Natural killer cell (primary cell): ENCODE measurements around the gene BAIAP2. TPM values are rescaled to one million over a fixed set of nuclear protein-coding genes. Genes with fewer than 3 reads are reported as not detected.
A peak's percentile ranks its signal among the peaks of the same experiment; 100 is the strongest.

ENCODE experiments used
- ATAC-seq, 3 donors: fragments of 150-1000 bp in 2 of 3; fragments of 200-7000 bp in 1 of 3; cut with Tn5 transposase; 1 replicate in 1 of 3; 2 replicates in 2 of 3; pipeline ENCODE4 v1.10.0; 2021; ENCODE audit warnings: mild to moderate bottlenecking in 2 of 3, moderate library complexity in 2 of 3
- DNase-seq, 2 donors: peaks; one replicate each; pipeline versions ENCODE4 v3.0.0 to v3.0.0-alpha.2; 2013 to 2021; ENCODE audit warnings: mixed read lengths in 1 of 2
- H3K27ac ChIP-seq: one replicate; pipeline ENCODE4 v1.5.1; 2013; ENCODE audit warnings: mild to moderate bottlenecking, low read length
- H3K27me3 ChIP-seq: one replicate; pipeline ENCODE4 v1.6.1; 2013; ENCODE audit warnings: low read length; ENCODE audit not compliant: control insufficient read depth, insufficient read depth
- H3K36me3 ChIP-seq: one replicate; pipeline ENCODE4 v1.6.1; 2013; ENCODE audit warnings: low read length; ENCODE audit not compliant: control insufficient read depth, insufficient read depth
- H3K4me1 ChIP-seq: one replicate; pipeline ENCODE4 v1.6.1; 2013; ENCODE audit warnings: low read length; ENCODE audit not compliant: control insufficient read depth, insufficient read depth
- H3K4me3 ChIP-seq: one replicate; pipeline ENCODE4 v1.5.1; 2013; ENCODE audit warnings: low read length
- H3K9me3 ChIP-seq: one replicate; pipeline ENCODE4 v1.6.1; 2013; ENCODE audit warnings: low read length; ENCODE audit not compliant: control insufficient read depth, insufficient read depth
- H3K27ac Mint-ChIP-seq, 2 donors: one replicate each; pipeline ENCODE4 v1.8.0; 2022; ENCODE audit warnings: mild to moderate bottlenecking in 2 of 2, mixed read lengths in 2 of 2, moderate library complexity in 1 of 2
- H3K27me3 Mint-ChIP-seq, 2 donors: one replicate each; pipeline ENCODE4 v1.8.0; 2022; ENCODE audit warnings: low read depth in 2 of 2, mixed read lengths in 2 of 2
- H3K36me3 Mint-ChIP-seq: one replicate; pipeline ENCODE4 v1.8.0; 2022; ENCODE audit warnings: mixed read lengths
- H3K4me1 Mint-ChIP-seq, 2 donors: one replicate each; pipeline ENCODE4 v1.8.0; 2022; ENCODE audit warnings: mixed read lengths in 2 of 2
- H3K4me3 Mint-ChIP-seq: one replicate; pipeline ENCODE4 v1.8.0; 2022; ENCODE audit warnings: mild to moderate bottlenecking, moderate library complexity, mixed read lengths
- H3K9me3 Mint-ChIP-seq, 2 donors: one replicate each; pipeline ENCODE4 v1.8.0; 2022; ENCODE audit warnings: mixed read lengths in 2 of 2
- CTCF ChIP-seq: fragments of 200-600 bp; IDR thresholded peaks from one replicate; pipeline ENCODE4 v1.8.0; 2022; ENCODE audit warnings: antibody characterized with exemption
- WGBS: methylation state at CpG from one replicate; pipeline ENCODE4 v1.1.7; 2013; ENCODE audit warnings: missing lambda C conversion rate; ENCODE audit not compliant: insufficient coverage; 5-methylcytosine and 5-hydroxymethylcytosine counted together
- intact Hi-C: fragments of 100-400 bp; cut with micrococcal nuclease; formaldehyde crosslinking; loops from one replicate; pipeline ENCODE4 v1.14.2; 2022
- total RNA-seq, 4 donors: library from RNA; stranded (reverse); fragments of 120-200 nt in 1 of 4; gene quantifications; one replicate each; pipeline versions ENCODE4 v1.2.3 to v1.2.4, GENCODE V29; 2013 to 2022

Gene BAIAP2
- total RNA-seq, 3 donors from 2014 or later (not counting 1 experiment from before 2014, with no cell fraction given) = 6.7 to 12.3 (median 10.4) TPM

GRCh38 chr17:81022344-81022676 lies 12.6 kb upstream of the BAIAP2 start:
- intact Hi-C loops = no loop called here
- H3K4me3 Mint-ChIP-seq = no peak overlapping the region
- H3K4me1 Mint-ChIP-seq = peaks cover 19 to 29% of the 10 kb centered on the region in 2 donors
- TF ChIP-seq CTCF = no peak
- H3K27ac ChIP-seq = no peak overlapping the region
- H3K27me3 Mint-ChIP-seq = peaks cover 10 to 13% of the 10 kb centered on the region in 2 donors
- 86% methylated on average over 6 of the region's 6 CpGs for WGBS
- H3K36me3 ChIP-seq = no peaks in the 10 kb centered on the region
- H3K9me3 ChIP-seq = no peaks in the 10 kb centered on the region
- ATAC-seq (no peak), DNase-seq (no peak)
- peak overlapping the region in 1 of 2 donors; percentile 54 for H3K27ac Mint-ChIP-seq
- H3K36me3 Mint-ChIP-seq = no peaks in the 10 kb centered on the region
- peaks cover 58% of the 10 kb centered on the region for H3K4me1 ChIP-seq
- no peaks in the 10 kb centered on the region for H3K9me3 Mint-ChIP-seq
- no peak overlapping the region for H3K4me3 ChIP-seq
- no peaks in the 10 kb centered on the region for H3K27me3 ChIP-seq

- H3K9me3 Mint-ChIP-seq = no peaks in the 10 kb centered on the region
- ATAC-seq (no peak), DNase-seq (no peak)
- H3K4me1 ChIP-seq = peaks cover 31% of the 10 kb centered on the region
- H3K36me3 Mint-ChIP-seq = no peaks in the 10 kb centered on the region
- H3K4me3 ChIP-seq = no peak overlapping the region
- WGBS = 89% methylated on average over 16 of the region's 16 CpGs
- intact Hi-C loops = no loop called here
- H3K27ac ChIP-seq = no peak overlapping the region
- H3K27me3 ChIP-seq = no peaks in the 10 kb centered on the region
- peaks cover 10 to 13% of the 10 kb centered on the region in 2 donors for H3K27me3 Mint-ChIP-seq
- no peak for TF ChIP-seq CTCF
- H3K9me3 ChIP-seq = no peaks in the 10 kb centered on the region
- no peaks in the 10 kb centered on the region for H3K36me3 ChIP-seq
- H3K27ac Mint-ChIP-seq = no peak overlapping the region
- H3K4me1 Mint-ChIP-seq = peaks cover 6% of the 10 kb centered on the region in 2 donors
- no peak overlapping the region for H3K4me3 Mint-ChIP-seq
These were observed 9.7 kb upstream of the BAIAP2 start for GRCh38 chr17:81025065-81025740.

- no peak for TF ChIP-seq CTCF
- Histone ChIP-seq H3K4me1 (peaks cover 26% of the 10 kb centered on the region), H3K27me3 (no peaks in the 10 kb centered on the region), H3K27ac (no peak overlapping the region), H3K9me3 (no peaks in the 10 kb centered on the region), H3K4me3 (no peak overlapping the region), H3K36me3 (no peaks in the 10 kb centered on the region)
- no peak for DNase-seq
- WGBS = 93% methylated on average over 22 of the region's 22 CpGs
- intact Hi-C loops = no loop called here
- H3K27ac Mint-ChIP-seq = no peak overlapping the region
- no peaks in the 10 kb centered on the region for H3K36me3 Mint-ChIP-seq
- no peak overlapping the region for H3K4me3 Mint-ChIP-seq
- H3K9me3 Mint-ChIP-seq = no peaks in the 10 kb centered on the region
- peaks cover 13% of the 10 kb centered on the region in 2 donors for H3K27me3 Mint-ChIP-seq
- no peak for ATAC-seq
- H3K4me1 Mint-ChIP-seq = peaks cover 6% of the 10 kb centered on the region in 2 donors
These were observed 9.2 kb upstream of the BAIAP2 start for GRCh38 chr17:81025741-81026129.
